GM23338 (cell line): ENCODE measurements around the gene TOM1. TPM values are rescaled to one million over a fixed set of nuclear protein-coding genes. Genes with fewer than 3 reads are reported as not detected.

Experiments
- ATAC-seq: fragments of 200-7000 bp; cut with Tn5 transposase; 3 replicates; pipeline ENCODE4 v1.9.1; 2020
- DNase-seq: peaks from one replicate; pipeline ENCODE4 v3.0.0-alpha.2; 2015; ENCODE audit warnings: low spot score
- H2AFZ ChIP-seq: fragments of 200-600 bp; sonication (generic); 2 replicates; pipeline ENCODE4 v1.8.0; 2016; ENCODE audit warnings: antibody characterized with exemption, mild to moderate bottlenecking, moderate library complexity
- H3F3A ChIP-seq: fragments of 200-600 bp; sonication (generic); replicated peaks from 2 replicates; pipeline ENCODE4 v1.8.0; 2017; ENCODE audit warnings: antibody characterized with exemption, mixed run types, low read depth
- H3K27ac ChIP-seq: fragments of 200-600 bp; sonication (generic); 2 replicates; pipeline ENCODE4 v1.6.1; 2016; ENCODE audit warnings: low read depth
- H3K27me3 ChIP-seq: fragments of 200-600 bp; sonication (generic); 2 replicates; pipeline ENCODE4 v1.8.0; 2016; ENCODE audit warnings: mild to moderate bottlenecking, mixed run types, moderate library complexity; ENCODE audit not compliant: insufficient read depth
- H3K36me3 ChIP-seq: fragments of 200-600 bp; sonication (generic); 2 replicates; pipeline ENCODE4 v1.8.0; 2016; ENCODE audit warnings: mild to moderate bottlenecking; ENCODE audit not compliant: insufficient read depth
- H3K4me1 ChIP-seq: fragments of 200-600 bp; sonication (generic); 2 replicates; pipeline ENCODE4 v1.8.0; 2016; ENCODE audit warnings: mild to moderate bottlenecking, moderate library complexity; ENCODE audit not compliant: insufficient read depth
- H3K4me2 ChIP-seq: fragments of 200-600 bp; sonication (generic); 2 replicates; pipeline ENCODE4 v1.7.1; 2017; ENCODE audit warnings: mixed run types
- H3K4me3 ChIP-seq: fragments of 200-600 bp; sonication (generic); 2 replicates; pipeline ENCODE4 v1.6.1; 2016; ENCODE audit warnings: mixed run types
- H3K79me2 ChIP-seq: fragments of 200-600 bp; sonication (generic); replicated peaks from 2 replicates; pipeline ENCODE4 v1.8.0; 2017; ENCODE audit warnings: mild to moderate bottlenecking; ENCODE audit not compliant: insufficient read depth
- H3K9me2 ChIP-seq: fragments of 200-600 bp; sonication (generic); 2 replicates; pipeline ENCODE4 v1.8.0; 2017; ENCODE audit not compliant: insufficient read depth
- H4K20me1 ChIP-seq: fragments of 200-600 bp; sonication (generic); replicated peaks from 2 replicates; pipeline ENCODE4 v1.8.0; 2017; ENCODE audit warnings: mild to moderate bottlenecking; ENCODE audit not compliant: insufficient read depth
- H3K27ac Mint-ChIP-seq: 2 replicates; pipeline ENCODE4 v1.8.0; 2020; ENCODE audit warnings: inconsistent platforms, mild to moderate bottlenecking, moderate library complexity, mixed read lengths
- H3K27me3 Mint-ChIP-seq: 3 replicates; pipeline ENCODE4 v1.8.0; 2022; ENCODE audit warnings: low read depth, mild to moderate bottlenecking, moderate library complexity, mixed read lengths, inconsistent platforms; ENCODE audit not compliant: insufficient read depth, poor library complexity
- H3K36me3 Mint-ChIP-seq: 3 replicates; pipeline ENCODE4 v1.8.0; 2021; ENCODE audit warnings: low read depth, mild to moderate bottlenecking, inconsistent platforms, moderate library complexity, mixed read lengths
- H3K4me1 Mint-ChIP-seq: 3 replicates; pipeline ENCODE4 v1.8.0; 2020; ENCODE audit warnings: mild to moderate bottlenecking, inconsistent platforms, mixed read lengths
- H3K4me3 Mint-ChIP-seq: 3 replicates; pipeline ENCODE4 v1.8.0; 2021; ENCODE audit warnings: moderate library complexity, mild to moderate bottlenecking, inconsistent platforms, mixed read lengths
- H3K9me3 Mint-ChIP-seq: 3 replicates; pipeline ENCODE4 v1.8.0; 2020; ENCODE audit warnings: moderate library complexity, mild to moderate bottlenecking, inconsistent platforms, mixed read lengths
- JUNB ChIP-seq: IDR thresholded peaks from one replicate; pipeline ENCODE4 v1.6.1; 2016; ENCODE audit warnings: antibody characterized with exemption; ENCODE audit not compliant: unreplicated experiment
- NANOG ChIP-seq: IDR thresholded peaks from 2 replicates; pipeline ENCODE4 v1.6.1; 2016; ENCODE audit warnings: antibody characterized with exemption, borderline replicate concordance
- POLR2AphosphoS5 ChIP-seq: IDR thresholded peaks from 2 replicates; pipeline ENCODE4 v1.6.1; 2016; ENCODE audit warnings: antibody characterized with exemption, low read depth
- STAT1 ChIP-seq: IDR thresholded peaks from one replicate; pipeline ENCODE4 v1.6.1; 2016; ENCODE audit warnings: antibody characterized with exemption; ENCODE audit not compliant: unreplicated experiment
- ZNF114 ChIP-seq: fragments of 250-450 bp; sonication (Bioruptor Pico); IDR thresholded peaks from 2 replicates; pipeline ENCODE4 v1.5.0; 2020; ENCODE audit warnings: mild to moderate bottlenecking, moderate library complexity
- ZNF331 ChIP-seq: fragments of 250-450 bp; sonication (Bioruptor Pico); IDR thresholded peaks from 2 replicates; pipeline ENCODE4 v1.5.0; 2020; ENCODE audit warnings: low read depth, mild to moderate bottlenecking, moderate library complexity
- polyA plus RNA-seq: library from polyadenylated mRNA; unstranded; fragments of >200 nt; fragmentation: Nextera tagmentation; extraction: Ambion mirVana; gene quantifications from 2 replicates; pipeline ENCODE4 v1.2.1, GENCODE V29; 2016
- total RNA-seq: library from RNA; depleted of rRNA; stranded (reverse); fragments of >200 nt; shearing (Covaris generic); gene quantifications from 2 replicates; pipeline ENCODE4 v1.2.3, GENCODE V29; 2014
- TF ChIP-seq, protein P1 (sequence below), 2 experiments: fragments of 200-600 bp in 1 of 2; sonication (generic) in 1 of 2; conservative IDR thresholded peaks; 2 replicates each; pipeline versions ENCODE4 v1.5.1 to v1.6.1; 2016 to 2017; ENCODE audit warnings: antibody characterized with exemption in 2 of 2, low read depth in 2 of 2, mild to moderate bottlenecking in 2 of 2, moderate library complexity in 1 of 2
- TF ChIP-seq, protein P2 (sequence below): IDR thresholded peaks from one replicate; pipeline ENCODE4 v1.6.1; 2018; ENCODE audit warnings: antibody characterized with exemption; ENCODE audit not compliant: unreplicated experiment

The TOM1 gene
- total and polyA plus RNA-seq, 2 experiments from 2014 or later: 10.9 to 17.8 TPM

DNA sequence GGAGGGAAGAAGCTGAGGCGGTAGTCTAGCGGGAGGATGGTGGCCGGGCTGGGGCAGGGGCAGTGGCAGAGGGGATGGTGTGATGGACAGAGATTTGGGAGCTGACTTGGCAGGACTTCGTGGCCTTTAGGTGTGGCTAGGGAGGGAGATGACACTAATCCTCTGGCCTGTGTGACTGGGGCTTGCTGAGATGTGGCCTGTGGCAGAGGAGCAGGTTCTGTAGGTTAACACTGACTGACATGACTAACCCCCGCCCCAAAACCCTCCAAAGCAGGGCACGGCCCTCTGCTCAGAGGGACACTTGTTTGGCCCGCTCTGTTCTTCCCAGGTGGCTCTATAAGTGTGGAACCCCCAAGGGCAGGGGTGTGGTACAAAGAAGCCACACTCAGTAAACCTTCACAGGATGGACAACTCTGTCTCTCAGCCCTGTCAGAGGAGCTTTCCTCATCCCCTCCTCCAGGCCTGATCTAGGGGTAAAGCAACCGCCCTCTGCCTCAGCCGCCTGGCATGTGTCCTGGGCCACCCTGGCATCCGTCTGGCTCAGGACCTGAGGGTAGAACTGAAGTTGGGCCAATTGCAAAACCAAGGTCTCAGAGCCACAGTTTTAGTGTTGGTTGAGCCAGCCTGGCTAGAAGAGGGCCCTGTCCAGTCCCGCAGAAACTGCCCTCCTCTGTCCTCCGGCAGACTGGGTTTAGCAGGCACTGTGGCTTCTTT lies 15.6 kb downstream of the TOM1 start:
- no peak overlapping the region for H3K4me3 Mint-ChIP-seq
- Histone ChIP-seq H3K4me2 (no peak overlapping the region), H3K79me2 (no peaks in the 10 kb centered on the region), H3K4me3 (no peak overlapping the region), H4K20me1 (no peaks in the 10 kb centered on the region; the same call in none of the 2 replicates), H2AFZ (no peak overlapping the region), H3K36me3 (no peaks in the 10 kb centered on the region), H3K27me3 (no peaks in the 10 kb centered on the region), H3F3A (no peaks in the 10 kb centered on the region), H3K4me1 (peaks cover 4% of the 10 kb centered on the region; the same call in 1 of the 2 replicates), H3K27ac (no peak overlapping the region), H3K9me2 (no peaks in the 10 kb centered on the region)
- H3K27me3 Mint-ChIP-seq: peaks cover 8% of the 10 kb centered on the region
- TF ChIP-seq NANOG: no peak
- no peak for TF ChIP-seq POLR2AphosphoS5
- no peak for TF ChIP-seq STAT1
- DNase-seq: no peak
- H3K36me3 Mint-ChIP-seq: peaks cover 4% of the 10 kb centered on the region; the same call in 1 of the 3 replicates
- H3K27ac Mint-ChIP-seq: no peak overlapping the region
- no peak for ATAC-seq
- peaks cover 24% of the 10 kb centered on the region for H3K4me1 Mint-ChIP-seq
- no peaks in the 10 kb centered on the region for H3K9me3 Mint-ChIP-seq

- Histone ChIP-seq H3K9me2 (no peaks in the 10 kb centered on the region), H3K4me2 (no peak overlapping the region), H3K36me3 (no peaks in the 10 kb centered on the region), H3F3A (no peaks in the 10 kb centered on the region), H4K20me1 (no peaks in the 10 kb centered on the region; the same call in none of the 2 replicates), H3K79me2 (no peaks in the 10 kb centered on the region), H2AFZ (no peak overlapping the region), H3K27me3 (no peaks in the 10 kb centered on the region), H3K27ac (no peak overlapping the region), H3K4me3 (no peak overlapping the region), H3K4me1 (peaks cover 4% of the 10 kb centered on the region; the same call in 1 of the 2 replicates)
- no peaks in the 10 kb centered on the region for H3K9me3 Mint-ChIP-seq
- peaks cover 4% of the 10 kb centered on the region; the same call in 1 of the 3 replicates for H3K36me3 Mint-ChIP-seq
- no peak overlapping the region for H3K27ac Mint-ChIP-seq
- no peak for DNase-seq
- ATAC-seq: no peak
- H3K4me3 Mint-ChIP-seq: no peak overlapping the region
- peaks cover 6% of the 10 kb centered on the region for H3K27me3 Mint-ChIP-seq
- peaks cover 16% of the 10 kb centered on the region for H3K4me1 Mint-ChIP-seq
- TF ChIP-seq, protein P1, sequence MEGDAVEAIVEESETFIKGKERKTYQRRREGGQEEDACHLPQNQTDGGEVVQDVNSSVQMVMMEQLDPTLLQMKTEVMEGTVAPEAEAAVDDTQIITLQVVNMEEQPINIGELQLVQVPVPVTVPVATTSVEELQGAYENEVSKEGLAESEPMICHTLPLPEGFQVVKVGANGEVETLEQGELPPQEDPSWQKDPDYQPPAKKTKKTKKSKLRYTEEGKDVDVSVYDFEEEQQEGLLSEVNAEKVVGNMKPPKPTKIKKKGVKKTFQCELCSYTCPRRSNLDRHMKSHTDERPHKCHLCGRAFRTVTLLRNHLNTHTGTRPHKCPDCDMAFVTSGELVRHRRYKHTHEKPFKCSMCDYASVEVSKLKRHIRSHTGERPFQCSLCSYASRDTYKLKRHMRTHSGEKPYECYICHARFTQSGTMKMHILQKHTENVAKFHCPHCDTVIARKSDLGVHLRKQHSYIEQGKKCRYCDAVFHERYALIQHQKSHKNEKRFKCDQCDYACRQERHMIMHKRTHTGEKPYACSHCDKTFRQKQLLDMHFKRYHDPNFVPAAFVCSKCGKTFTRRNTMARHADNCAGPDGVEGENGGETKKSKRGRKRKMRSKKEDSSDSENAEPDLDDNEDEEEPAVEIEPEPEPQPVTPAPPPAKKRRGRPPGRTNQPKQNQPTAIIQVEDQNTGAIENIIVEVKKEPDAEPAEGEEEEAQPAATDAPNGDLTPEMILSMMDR (conservative IDR thresholded peaks at IDR 0.05; ENCODE audit: low read depth in 2 of 2): no peak
- TF ChIP-seq STAT1 (no peak), NANOG (no peak), JUNB (no peak), ZNF331 (no peak), ZNF114 (CRISPR knock-in tag) (no peak)
- TF ChIP-seq, protein P2, sequence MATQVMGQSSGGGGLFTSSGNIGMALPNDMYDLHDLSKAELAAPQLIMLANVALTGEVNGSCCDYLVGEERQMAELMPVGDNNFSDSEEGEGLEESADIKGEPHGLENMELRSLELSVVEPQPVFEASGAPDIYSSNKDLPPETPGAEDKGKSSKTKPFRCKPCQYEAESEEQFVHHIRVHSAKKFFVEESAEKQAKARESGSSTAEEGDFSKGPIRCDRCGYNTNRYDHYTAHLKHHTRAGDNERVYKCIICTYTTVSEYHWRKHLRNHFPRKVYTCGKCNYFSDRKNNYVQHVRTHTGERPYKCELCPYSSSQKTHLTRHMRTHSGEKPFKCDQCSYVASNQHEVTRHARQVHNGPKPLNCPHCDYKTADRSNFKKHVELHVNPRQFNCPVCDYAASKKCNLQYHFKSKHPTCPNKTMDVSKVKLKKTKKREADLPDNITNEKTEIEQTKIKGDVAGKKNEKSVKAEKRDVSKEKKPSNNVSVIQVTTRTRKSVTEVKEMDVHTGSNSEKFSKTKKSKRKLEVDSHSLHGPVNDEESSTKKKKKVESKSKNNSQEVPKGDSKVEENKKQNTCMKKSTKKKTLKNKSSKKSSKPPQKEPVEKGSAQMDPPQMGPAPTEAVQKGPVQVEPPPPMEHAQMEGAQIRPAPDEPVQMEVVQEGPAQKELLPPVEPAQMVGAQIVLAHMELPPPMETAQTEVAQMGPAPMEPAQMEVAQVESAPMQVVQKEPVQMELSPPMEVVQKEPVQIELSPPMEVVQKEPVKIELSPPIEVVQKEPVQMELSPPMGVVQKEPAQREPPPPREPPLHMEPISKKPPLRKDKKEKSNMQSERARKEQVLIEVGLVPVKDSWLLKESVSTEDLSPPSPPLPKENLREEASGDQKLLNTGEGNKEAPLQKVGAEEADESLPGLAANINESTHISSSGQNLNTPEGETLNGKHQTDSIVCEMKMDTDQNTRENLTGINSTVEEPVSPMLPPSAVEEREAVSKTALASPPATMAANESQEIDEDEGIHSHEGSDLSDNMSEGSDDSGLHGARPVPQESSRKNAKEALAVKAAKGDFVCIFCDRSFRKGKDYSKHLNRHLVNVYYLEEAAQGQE: no peak
Measured at GRCh38 chr22:35315855-35316745, 16.4 kb downstream of the TOM1 start.
